GM12873 (cell line): Measurements from ENCODE around the gene GNA12.

ENCODE experiments used
- TF ChIP-seq, protein P1 (sequence below): IDR thresholded peaks from 2 replicates; pipeline ENCODE4 v1.5.1; 2012; ENCODE audit warnings: low read depth, mild to moderate bottlenecking, moderate library complexity, low read length, control low read depth; ENCODE audit not compliant: insufficient read depth; ENCODE audit errors: missing control alignments

The GNA12 gene

DNA sequence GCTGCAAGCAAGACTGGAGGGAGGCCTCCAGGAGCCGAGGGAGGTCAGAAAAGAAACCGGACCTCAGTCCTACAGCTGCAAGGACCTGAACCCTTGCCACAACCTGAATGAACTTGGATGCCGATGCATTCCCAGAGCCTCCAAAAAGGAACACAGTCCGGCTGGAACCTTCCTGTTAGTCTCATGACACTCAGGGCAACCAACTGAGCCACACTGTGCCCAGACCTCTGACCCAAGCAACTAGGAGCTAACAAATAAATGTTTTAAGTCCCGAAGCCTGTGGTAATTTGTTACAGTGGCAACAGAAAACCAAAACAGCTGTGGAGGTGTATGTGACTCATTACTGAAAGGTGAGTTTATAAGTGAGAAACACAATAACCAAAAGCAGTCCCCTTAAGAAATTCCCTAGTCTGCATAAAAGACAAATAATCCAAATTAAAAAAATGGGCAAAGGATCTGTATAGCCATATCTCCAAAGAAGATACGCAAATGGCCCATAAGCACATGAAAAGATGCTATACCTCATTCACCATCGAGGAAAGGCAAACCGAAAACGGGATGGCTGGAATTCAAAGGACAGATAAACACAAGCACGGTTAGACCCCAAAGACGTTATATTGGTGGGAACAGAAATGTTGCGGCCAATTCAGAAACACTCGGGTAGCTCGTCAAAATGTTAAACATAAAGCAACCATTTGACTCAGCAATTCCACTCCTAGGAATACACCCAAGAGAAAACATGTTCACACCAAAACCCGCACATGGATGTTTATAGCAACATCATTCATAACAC lies 24.8 kb downstream of the GNA12 start:
- TF ChIP-seq, protein P1, sequence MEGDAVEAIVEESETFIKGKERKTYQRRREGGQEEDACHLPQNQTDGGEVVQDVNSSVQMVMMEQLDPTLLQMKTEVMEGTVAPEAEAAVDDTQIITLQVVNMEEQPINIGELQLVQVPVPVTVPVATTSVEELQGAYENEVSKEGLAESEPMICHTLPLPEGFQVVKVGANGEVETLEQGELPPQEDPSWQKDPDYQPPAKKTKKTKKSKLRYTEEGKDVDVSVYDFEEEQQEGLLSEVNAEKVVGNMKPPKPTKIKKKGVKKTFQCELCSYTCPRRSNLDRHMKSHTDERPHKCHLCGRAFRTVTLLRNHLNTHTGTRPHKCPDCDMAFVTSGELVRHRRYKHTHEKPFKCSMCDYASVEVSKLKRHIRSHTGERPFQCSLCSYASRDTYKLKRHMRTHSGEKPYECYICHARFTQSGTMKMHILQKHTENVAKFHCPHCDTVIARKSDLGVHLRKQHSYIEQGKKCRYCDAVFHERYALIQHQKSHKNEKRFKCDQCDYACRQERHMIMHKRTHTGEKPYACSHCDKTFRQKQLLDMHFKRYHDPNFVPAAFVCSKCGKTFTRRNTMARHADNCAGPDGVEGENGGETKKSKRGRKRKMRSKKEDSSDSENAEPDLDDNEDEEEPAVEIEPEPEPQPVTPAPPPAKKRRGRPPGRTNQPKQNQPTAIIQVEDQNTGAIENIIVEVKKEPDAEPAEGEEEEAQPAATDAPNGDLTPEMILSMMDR = no peak

DNA sequence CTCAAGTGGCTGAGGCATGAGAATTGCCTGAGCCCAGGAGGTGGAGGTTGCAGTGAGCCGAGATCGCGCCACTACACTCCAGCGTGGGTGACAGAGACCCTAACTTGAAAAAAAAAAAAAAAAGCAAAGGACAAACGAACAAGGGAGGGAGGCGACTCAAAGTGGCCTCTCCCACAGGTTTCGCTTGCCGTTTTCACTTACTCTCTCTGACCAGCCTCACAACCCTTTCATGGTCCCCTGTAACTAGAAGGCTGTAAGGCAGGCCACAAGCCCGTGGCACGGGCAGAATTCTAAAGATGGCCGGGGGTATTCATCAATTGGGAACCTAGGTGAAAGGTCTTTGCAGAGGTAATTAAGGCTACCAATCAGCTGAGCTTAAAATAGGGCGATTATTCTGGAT lies 25.5 kb downstream of the GNA12 start:
- TF ChIP-seq, protein P1 = no peak

DNA sequence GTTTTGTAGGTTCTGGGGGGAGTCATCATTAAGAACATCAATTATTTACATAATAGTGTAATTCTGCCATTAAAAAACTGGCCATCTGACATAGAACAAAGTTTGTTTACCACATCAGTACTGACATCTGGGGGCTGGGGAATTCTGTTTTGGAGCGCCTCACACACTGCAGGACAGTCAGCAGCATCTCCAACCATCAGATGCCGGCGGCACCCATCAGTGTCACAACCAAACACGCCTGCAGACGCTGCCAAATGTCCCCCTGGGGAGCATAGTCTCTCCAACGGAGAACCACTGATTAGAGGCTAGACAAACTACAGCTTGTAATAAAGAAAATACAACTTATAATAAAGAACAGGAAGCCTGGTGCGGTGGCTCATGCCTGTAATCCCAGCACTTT lies 26.0 kb downstream of the GNA12 start:
- TF ChIP-seq, protein P1 = no peak

DNA sequence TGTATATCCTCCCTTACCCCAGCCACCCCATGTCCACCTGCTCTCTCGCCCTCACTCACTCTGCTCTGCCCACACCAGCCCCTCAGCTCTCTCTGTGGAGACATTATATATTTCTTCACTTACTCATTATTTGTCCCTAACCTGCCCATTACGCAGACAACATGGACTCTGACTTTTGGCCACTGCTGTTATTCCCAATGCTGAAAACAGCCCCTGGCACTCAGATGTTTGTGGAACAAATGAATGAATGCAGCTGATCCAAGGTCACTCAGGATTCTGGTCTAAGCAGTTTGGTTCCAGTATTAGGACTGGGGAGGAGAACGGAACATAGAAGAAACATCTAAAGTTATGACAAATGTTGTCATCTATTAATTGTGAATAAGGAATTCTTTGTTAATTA lies 26.7 kb downstream of the GNA12 start:
- TF ChIP-seq, protein P1 = no peak

DNA sequence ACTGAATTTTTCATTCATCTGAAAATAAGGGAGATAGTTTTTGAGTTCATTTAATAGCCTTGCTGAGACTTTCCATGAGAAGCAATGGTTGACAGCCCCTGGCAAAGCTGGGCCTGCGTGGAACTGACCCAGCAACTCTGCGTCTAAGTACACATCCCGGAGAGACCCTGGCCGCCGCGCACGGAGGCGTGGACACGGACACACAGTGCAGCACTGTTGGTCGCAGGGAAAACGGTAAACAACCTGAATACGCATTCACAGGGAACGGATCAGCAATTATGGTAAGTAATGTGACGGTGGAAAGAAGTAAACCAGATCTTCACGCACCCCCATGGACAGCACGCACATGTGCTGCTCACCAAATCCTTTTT lies 28.2 kb downstream of the GNA12 start:
- TF ChIP-seq, protein P1 = no peak

DNA sequence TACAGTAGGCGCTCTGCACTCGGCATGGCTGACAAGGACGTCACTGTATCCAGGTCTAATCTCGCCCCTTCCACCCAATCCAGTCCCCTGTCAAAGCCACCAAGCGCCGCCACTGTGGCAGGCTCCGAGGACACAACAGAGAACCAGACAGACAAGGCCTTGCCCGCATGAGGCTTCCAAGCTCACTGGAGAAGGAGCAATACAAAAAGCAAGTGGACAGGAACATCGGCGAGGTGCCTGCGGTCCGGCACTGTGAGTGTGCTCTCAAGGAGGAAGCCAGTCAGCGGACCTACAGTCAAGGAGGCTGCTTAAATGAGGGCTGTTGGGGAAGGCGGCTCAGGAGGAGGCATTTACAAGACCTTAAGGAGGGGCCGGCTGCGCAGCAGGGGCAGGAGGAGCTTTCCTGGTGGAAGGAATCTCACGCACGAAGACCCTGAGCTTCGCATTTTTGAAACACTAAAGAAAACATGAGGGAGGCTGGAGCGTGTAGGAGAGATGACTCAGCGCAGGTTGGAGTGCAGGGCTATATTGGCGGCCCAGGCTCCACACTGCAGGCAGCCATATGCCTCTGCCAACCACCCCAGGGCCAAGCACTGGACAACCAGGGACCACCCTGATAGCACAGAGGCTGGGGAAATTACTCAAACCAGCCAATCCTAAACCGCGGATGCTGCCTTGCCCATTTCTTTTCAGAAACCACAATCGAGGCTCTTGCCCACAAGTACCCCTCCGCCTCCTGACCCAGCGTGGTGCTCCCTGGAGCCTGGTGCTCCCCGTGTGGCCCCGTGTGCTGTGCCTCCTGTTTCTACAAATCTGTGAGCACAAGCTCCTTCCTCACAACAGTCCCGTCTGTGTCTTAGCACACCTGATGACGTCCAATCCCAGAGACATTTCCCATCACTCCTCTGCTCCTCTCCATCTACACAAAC lies 28.9 kb downstream of the GNA12 start:
- TF ChIP-seq, protein P1 = no peak
